ENCODE results near the gene POLR3GL.

The POLR3GL gene

GRCh38 chr1:145949219-145949618, 15.3 kb upstream of the POLR3GL start:
- no peak for DNase-seq (ENCODE audit: low read depth in 2 of 2)

- DNase-seq (ENCODE audit: low read depth in 2 of 2): no peak
Measured at GRCh38 chr1:145951526-145951925, 13.0 kb upstream of the POLR3GL start.

- no peak for DNase-seq (ENCODE audit: low read depth in 2 of 2)
Measured at GRCh38 chr1:145952903-145953302, 11.6 kb upstream of the POLR3GL start.

GRCh38 chr1:145953861-145954260, 10.6 kb upstream of the POLR3GL start:
- DNase-seq (ENCODE audit: low read depth in 2 of 2): no peak

- no peak for DNase-seq (ENCODE audit: low read depth in 2 of 2)
Measured at GRCh38 chr1:145955436-145955835, 9.1 kb upstream of the POLR3GL start.

- no peak for DNase-seq (ENCODE audit: low read depth in 2 of 2)
Measured at GRCh38 chr1:145956361-145956760, 8.1 kb upstream of the POLR3GL start.

GRCh38 chr1:145956781-145957442, 7.6 kb upstream of the POLR3GL start:
- no peak for DNase-seq (ENCODE audit: low read depth in 2 of 2)

GRCh38 chr1:145957443-145958319, 6.8 kb upstream of the POLR3GL start, which contains the start of gene LIX1L:
Gene LIX1L, minus strand, starts transcription at chr1:145958017. Its CDS starts 90 bp downstream, at chr1:145957927.
- DNase-seq (ENCODE audit: low read depth in 2 of 2): peak; percentile 87 to 95

GRCh38 chr1:145958734-145959133, 5.8 kb upstream of the POLR3GL start:
- DNase-seq (ENCODE audit: low read depth in 2 of 2): no peak

- no peak for DNase-seq (ENCODE audit: low read depth in 2 of 2)
Measured at GRCh38 chr1:145959333-145959732, 5.2 kb upstream of the POLR3GL start.

GRCh38 chr1:145959957-145960467, 4.5 kb upstream of the POLR3GL start:
- no peak for DNase-seq (ENCODE audit: low read depth in 2 of 2)

- no peak for DNase-seq (ENCODE audit: low read depth in 2 of 2)
Measured at GRCh38 chr1:145960468-145961108, 3.9 kb upstream of the POLR3GL start.

GRCh38 chr1:145961109-145961424, 3.4 kb upstream of the POLR3GL start:
- no peak for DNase-seq (ENCODE audit: low read depth in 2 of 2)

- DNase-seq (ENCODE audit: low read depth in 2 of 2): peak; percentile 47 to 59
Measured at GRCh38 chr1:145961425-145962156, 2.9 kb upstream of the POLR3GL start.

- DNase-seq (ENCODE audit: low read depth in 2 of 2): no peak
Measured at GRCh38 chr1:145962157-145963102, 2.1 kb upstream of the POLR3GL start.

- no peak for DNase-seq (ENCODE audit: low read depth in 2 of 2)
Measured at GRCh38 chr1:145963265-145964019, 1.0 kb upstream of the POLR3GL start.

- DNase-seq (ENCODE audit: low read depth in 2 of 2): no peak
Measured at GRCh38 chr1:145965119-145965744, 742 bp downstream of the POLR3GL start.

- DNase-seq (ENCODE audit: low read depth in 2 of 2): no peak
Measured at GRCh38 chr1:145967288-145967687, 2.8 kb downstream of the POLR3GL start.

- DNase-seq (ENCODE audit: low read depth in 2 of 2): no peak
Measured at GRCh38 chr1:145972580-145972979, 8.1 kb downstream of the POLR3GL start.

Measured in stimulated activated CD4-positive, alpha-beta T cell treated with anti-CD3 and anti-CD28 coated beads, Interleukin-12 subunit alpha, Interleukin-12 subunit beta, amount 100 ng/mL, for 24 hours (primary cell).